ENCODE data around the gene PLA2G12A. TPM values are rescaled to one million over a fixed set of nuclear protein-coding genes. Genes with fewer than 3 reads are reported as not detected.
A peak's percentile ranks its signal among the peaks of the same experiment; 100 is the strongest.
"Not testable (repeated sequence)": the region's sequence is repeated elsewhere in the genome, so short reads cannot be mapped to it uniquely, and the experiment has no call there.

Gene PLA2G12A
- total RNA-seq, 1 experiment from 2014 or later: 37.9 TPM

GRCh38 chr4:109678925-109679324 is 50.9 kb downstream of the PLA2G12A start:
- H3K79me2 ChIP-seq (ENCODE audit: insufficient read depth, low read length); H3K4me2 ChIP-seq (ENCODE audit: low read length); H3K4me3 ChIP-seq (replicated peaks in 1 of 2; ENCODE audit: low read depth in 1 of 2, low read length in 2 of 2); H3K4me1 ChIP-seq (ENCODE audit: control insufficient read depth in 1 of 2, insufficient read depth in 2 of 2, low read length in 2 of 2); BruUV-seq (replicated peaks); H4K20me1 ChIP-seq (ENCODE audit: insufficient read depth); H3K36me3 ChIP-seq (ENCODE audit: control insufficient read depth in 1 of 2, insufficient read depth in 2 of 2, low read length in 2 of 2); RAD21 ChIA-PET (ENCODE audit: low non-redundant PET in 1 of 2, low total read pairs in 2 of 2, uncharacterized antibody in 2 of 2, unreplicated experiment in 2 of 2); CTCF ChIA-PET; H3K9me3 ChIP-seq (ENCODE audit: control insufficient read depth in 1 of 2, insufficient read depth in 1 of 2, low read depth in 1 of 2, low read length in 2 of 2); H3K27ac ChIP-seq (ENCODE audit: low read depth, low read length); ATAC-seq; DNase-seq (ENCODE audit: low read depth, low spot score); H3K9ac ChIP-seq (ENCODE audit: low read length); POLR2A ChIA-PET; H3K27me3 ChIP-seq (ENCODE audit: insufficient read depth, low read length); intact Hi-C loops (cut with micrococcal nuclease); H2AFZ ChIP-seq (ENCODE audit: low read depth, low read length, poor library complexity, severe bottlenecking); H3K9me2 ChIP-seq (ENCODE audit: insufficient read depth): not testable (repeated sequence)

- BruUV-seq (replicated peaks); CTCF ChIA-PET: not testable (repeated sequence)
Measured at GRCh38 chr4:109678472-109678871, 51.4 kb downstream of the PLA2G12A start.

GRCh38 chr4:109676886-109677285 is 53.0 kb downstream of the PLA2G12A start:
- H3K9me3 ChIP-seq (ENCODE audit: control insufficient read depth in 1 of 2, insufficient read depth in 1 of 2, low read depth in 1 of 2, low read length in 2 of 2): no peaks in the 10 kb centered on the region
- H3K9me2 ChIP-seq (ENCODE audit: insufficient read depth): no peaks in the 10 kb centered on the region
- no peak overlapping the region for H3K4me3 ChIP-seq (replicated peaks in 1 of 2; ENCODE audit: low read depth in 1 of 2, low read length in 2 of 2)
- H3K4me2 ChIP-seq (ENCODE audit: low read length): no peak overlapping the region
- H3K79me2 ChIP-seq (ENCODE audit: insufficient read depth, low read length): no peaks in the 10 kb centered on the region
- CTCF ChIA-PET: no interaction called here
- TF ChIP-seq RAD21 (IDR thresholded peaks at IDR 0.05; ENCODE audit: low read depth): peak; percentile 21; the same call in 1 of the 2 replicates
- TF ChIP-seq REST (IDR thresholded peaks at IDR 0.05; ENCODE audit: low read depth): no peak
- no peaks in the 10 kb centered on the region for H3K4me1 ChIP-seq (ENCODE audit: control insufficient read depth in 1 of 2, insufficient read depth in 2 of 2, low read length in 2 of 2)
- DNase-seq (ENCODE audit: low read depth, low spot score): no peak
- no peak overlapping the region for H3K9ac ChIP-seq (ENCODE audit: low read length)
- RAD21 ChIA-PET (ENCODE audit: low non-redundant PET in 1 of 2, low total read pairs in 2 of 2, uncharacterized antibody in 2 of 2, unreplicated experiment in 2 of 2): no interaction called here
- H2AFZ ChIP-seq (ENCODE audit: low read depth, low read length, poor library complexity, severe bottlenecking): no peak overlapping the region
- H3K36me3 ChIP-seq (ENCODE audit: control insufficient read depth in 1 of 2, insufficient read depth in 2 of 2, low read length in 2 of 2): no peaks in the 10 kb centered on the region
- no peaks in the 10 kb centered on the region for H3K27me3 ChIP-seq (ENCODE audit: insufficient read depth, low read length)
- ATAC-seq: no peak
- intact Hi-C loops (cut with micrococcal nuclease): no loop called here
- no TSS peak for BruUV-seq (replicated peaks)
- POLR2A ChIA-PET: no interaction called here
- H3K27ac ChIP-seq (ENCODE audit: low read depth, low read length): no peak overlapping the region
- H4K20me1 ChIP-seq (ENCODE audit: insufficient read depth): no peaks in the 10 kb centered on the region

More at GRCh38 chr4:109678472-109678871, 51.4 kb downstream of the PLA2G12A start:
- H3K27me3 ChIP-seq (ENCODE audit: insufficient read depth, low read length); H3K27ac ChIP-seq (ENCODE audit: low read depth, low read length); H4K20me1 ChIP-seq (ENCODE audit: insufficient read depth); H3K36me3 ChIP-seq (ENCODE audit: control insufficient read depth in 1 of 2, insufficient read depth in 2 of 2, low read length in 2 of 2); H3K9ac ChIP-seq (ENCODE audit: low read length); H2AFZ ChIP-seq (ENCODE audit: low read depth, low read length, poor library complexity, severe bottlenecking); POLR2A ChIA-PET; H3K9me2 ChIP-seq (ENCODE audit: insufficient read depth); RAD21 ChIA-PET (ENCODE audit: low non-redundant PET in 1 of 2, low total read pairs in 2 of 2, uncharacterized antibody in 2 of 2, unreplicated experiment in 2 of 2); H3K4me1 ChIP-seq (ENCODE audit: control insufficient read depth in 1 of 2, insufficient read depth in 2 of 2, low read length in 2 of 2); ATAC-seq; H3K9me3 ChIP-seq (ENCODE audit: control insufficient read depth in 1 of 2, insufficient read depth in 1 of 2, low read depth in 1 of 2, low read length in 2 of 2); H3K4me2 ChIP-seq (ENCODE audit: low read length); H3K79me2 ChIP-seq (ENCODE audit: insufficient read depth, low read length); DNase-seq (ENCODE audit: low read depth, low spot score); intact Hi-C loops (cut with micrococcal nuclease); H3K4me3 ChIP-seq (replicated peaks in 1 of 2; ENCODE audit: low read depth in 1 of 2, low read length in 2 of 2): not testable (repeated sequence)

All from HCT116 (cell line).